ENCODE data around the gene IFT20. TPM values are rescaled to one million over a fixed set of nuclear protein-coding genes. Genes with fewer than 3 reads are reported as not detected.

The IFT20 gene
- total RNA-seq, 4 donors from 2014 or later = 7.2 to 46.0 (median 32.4) TPM

- intact Hi-C loops (cut with DNase I; ENCODE audit: low total_unique reads) (no loop called here), in situ Hi-C loops (cut with MboI; ENCODE audit: low pct_ligation_motif_present in 1 of 4, low pct_unique_long_range_greater_than_20kb in 1 of 4, low sequenced_read_pairs in 3 of 4) (no loop called here)
- no peaks in the 10 kb centered on the region for H3K27me3 ChIP-seq
- H3K4me3 ChIP-seq = no peak overlapping the region
- TF ChIP-seq EP300 (IDR thresholded peaks at IDR 0.05; ENCODE audit: low read depth) = no peak
- no peak for TF ChIP-seq POLR2AphosphoS5 (IDR thresholded peaks at IDR 0.05)
- no peak for TF ChIP-seq POLR2A (IDR thresholded peaks at IDR 0.05)
- TF ChIP-seq CTCF (IDR thresholded peaks at IDR 0.05) = no peak
- peaks cover 13 to 40% (median 25%) of the 10 kb centered on the region in 4 donors for H3K4me1 ChIP-seq
- no peaks in the 10 kb centered on the region for H3K9me3 ChIP-seq
- 58 to 60% methylated on average over 1 of the region's 1 CpG for WGBS, 2 donors (ENCODE audit: low coverage in 1 of 2)
- H3K27ac ChIP-seq = no peak overlapping the region
- peaks cover 0 to 14% (median 5%) of the 10 kb centered on the region in 4 donors for H3K36me3 ChIP-seq
- peak; percentile 2 for DNase-seq
Observed at GRCh38 chr17:28333083-28333746, 2.1 kb downstream of the IFT20 start.

- Histone ChIP-seq H3K36me3 (peaks cover 0 to 17% (median 6%) of the 10 kb centered on the region in 4 donors), H3K27me3 (no peaks in the 10 kb centered on the region), H3K4me1 (peaks cover 13 to 29% (median 23%) of the 10 kb centered on the region in 4 donors), H3K4me3 (no peak overlapping the region), H3K9me3 (no peaks in the 10 kb centered on the region), H3K27ac (no peak overlapping the region)
- 91 to 93% methylated on average over 2 to 6 of the region's 6 CpGs for WGBS, 2 donors (ENCODE audit: low coverage in 1 of 2)
- in situ Hi-C loops (cut with MboI; ENCODE audit: low pct_ligation_motif_present in 1 of 4, low pct_unique_long_range_greater_than_20kb in 1 of 4, low sequenced_read_pairs in 3 of 4) (no loop called here), intact Hi-C loops (cut with DNase I; ENCODE audit: low total_unique reads) (no loop called here)
- DNase-seq = peak; percentile 8
- TF ChIP-seq CTCF (IDR thresholded peaks at IDR 0.05) = no peak
- TF ChIP-seq EP300 (IDR thresholded peaks at IDR 0.05; ENCODE audit: low read depth) = no peak
- no peak for TF ChIP-seq POLR2A (IDR thresholded peaks at IDR 0.05)
Observed at GRCh38 chr17:28331891-28332420, 3.3 kb downstream of the IFT20 start.

GRCh38 chr17:28330671-28331070 lies 4.6 kb downstream of the IFT20 start:
- Histone ChIP-seq H3K36me3 (peaks cover 0 to 17% (median 6%) of the 10 kb centered on the region in 4 donors), H3K4me3 (no peak overlapping the region), H3K27ac (no peak overlapping the region), H3K9me3 (no peaks in the 10 kb centered on the region), H3K4me1 (peaks cover 6 to 28% (median 15%) of the 10 kb centered on the region in 4 donors), H3K27me3 (no peaks in the 10 kb centered on the region)
- TF ChIP-seq POLR2A (IDR thresholded peaks at IDR 0.05) = no peak
- no peak for TF ChIP-seq CTCF (IDR thresholded peaks at IDR 0.05)
- TF ChIP-seq EP300 (IDR thresholded peaks at IDR 0.05; ENCODE audit: low read depth) = no peak
- TF ChIP-seq POLR2AphosphoS5 (IDR thresholded peaks at IDR 0.05) = no peak
- no peak for DNase-seq
- 93% methylated on average over 5 of the region's 5 CpGs; no CpG with 5 or more reads in 1 of the 2 donors for WGBS, 2 donors (ENCODE audit: low coverage in 1 of 2)
- in situ Hi-C loops (cut with MboI; ENCODE audit: low pct_ligation_motif_present in 1 of 4, low pct_unique_long_range_greater_than_20kb in 1 of 4, low sequenced_read_pairs in 3 of 4) (no loop called here), intact Hi-C loops (cut with DNase I; ENCODE audit: low total_unique reads) (no loop called here)

- H3K4me1 ChIP-seq = peaks cover 0 to 26% (median 5%) of the 10 kb centered on the region in 4 donors
- in situ Hi-C loops (cut with MboI; ENCODE audit: low pct_ligation_motif_present in 1 of 4, low pct_unique_long_range_greater_than_20kb in 1 of 4, low sequenced_read_pairs in 3 of 4) (no loop called here), intact Hi-C loops (cut with DNase I; ENCODE audit: low total_unique reads) (no loop called here)
- 73 to 79% methylated on average over 4 of the region's 4 CpGs for WGBS, 2 donors (ENCODE audit: low coverage in 1 of 2)
- H3K27me3 ChIP-seq = no peaks in the 10 kb centered on the region
- no peak for DNase-seq
- H3K9me3 ChIP-seq = no peaks in the 10 kb centered on the region
- H3K36me3 ChIP-seq = peaks cover 0 to 17% (median 6%) of the 10 kb centered on the region in 4 donors
- H3K4me3 ChIP-seq = no peak overlapping the region
- no peak for TF ChIP-seq CTCF (IDR thresholded peaks at IDR 0.05)
- TF ChIP-seq POLR2A (IDR thresholded peaks at IDR 0.05) = no peak
- TF ChIP-seq EP300 (IDR thresholded peaks at IDR 0.05; ENCODE audit: low read depth) = no peak
- no peak for TF ChIP-seq POLR2AphosphoS5 (IDR thresholded peaks at IDR 0.05)
- H3K27ac ChIP-seq = no peak overlapping the region
Observed at GRCh38 chr17:28328325-28328724, 6.9 kb downstream of the IFT20 start.
